H1 (cell line): ENCODE measurements around the gene EZH2. TPM values are rescaled to one million over a fixed set of nuclear protein-coding genes. Genes with fewer than 3 reads are reported as not detected.

Source experiments
- SP1 ChIP-seq: IDR thresholded peaks from 2 replicates; pipeline ENCODE4 v1.6.1; 2011; ENCODE audit warnings: low read depth, low read length
- polyA plus RNA-seq, 7 experiments: library from polyadenylated mRNA; depleted of rRNA in 3 of 7; stranded (reverse) in 5 of 7; unstranded in 2 of 7; fragments of >200 nt in 5 of 7; fragments of 200-250 nt in 2 of 7; gene quantifications; 1 replicate in 5 of 7; 2 replicates in 1 of 7; 4 replicates in 1 of 7; pipeline versions ENCODE4 v1.2.1 to v1.2.3, GENCODE V29; 2011 to 2013; ENCODE audit warnings: missing spikeins in 2 of 7, mixed read lengths in 2 of 7
- total RNA-seq: library from RNA; stranded (reverse); fragmentation: NEBNext Ultra II Directional; extraction: Animal tissue kit (Norgen Biotek cat#: 25700); gene quantifications from 2 replicates; pipeline ENCODE4 v1.2.1, GENCODE V29; 2021

Gene EZH2
- total and polyA plus RNA-seq, 2 of the 8 experiments (the other 6 are each of a cell fraction or from before 2014, with no cell fraction given): 28.9 to 49.0 TPM

- no peak for TF ChIP-seq SP1
Observed at GRCh38 chr7:148774471-148774870, 109.6 kb downstream of the EZH2 start (continued).
